Hematopoietic multipotent progenitor cell treated with erythropoietin and hydrocortisone succinate and interleukin-3 and kit ligand, for 8 days (in vitro differentiated cells): ENCODE data around the gene NUDT3.
A peak's percentile ranks its signal among the peaks of the same experiment; 100 is the strongest.
"Not testable (repeated sequence)": the region's sequence is repeated elsewhere in the genome, so short reads cannot be mapped to it uniquely, and the experiment has no call there.

Experiments
- DNase-seq: peaks from one replicate; pipeline ENCODE4 v3.0.0-alpha.2; 2015

NUDT3 gene

GRCh38 chr6:34391786-34392496 is 528 bp downstream of the NUDT3 start:
- peak; percentile 79 for DNase-seq

- no peak for DNase-seq
Observed at GRCh38 chr6:34391473-34391785, 1.0 kb downstream of the NUDT3 start.

GRCh38 chr6:34390531-34391472 is 1.7 kb downstream of the NUDT3 start:
- peak; percentile 20 for DNase-seq

GRCh38 chr6:34389034-34389433 is 3.4 kb downstream of the NUDT3 start:
- DNase-seq = no peak

- no peak for DNase-seq
Observed at GRCh38 chr6:34388421-34388820, 4.0 kb downstream of the NUDT3 start.

- DNase-seq = no peak
Observed at GRCh38 chr6:34386316-34387137, 5.9 kb downstream of the NUDT3 start.

- no peak for DNase-seq
Observed at GRCh38 chr6:34385793-34386195, 6.7 kb downstream of the NUDT3 start.

GRCh38 chr6:34384321-34385153 is 7.9 kb downstream of the NUDT3 start:
- DNase-seq = no peak

- no peak for DNase-seq
Observed at GRCh38 chr6:34383656-34384320, 8.7 kb downstream of the NUDT3 start.

- DNase-seq = no peak
Observed at GRCh38 chr6:34383161-34383631, 9.3 kb downstream of the NUDT3 start.

- DNase-seq = no peak
Observed at GRCh38 chr6:34381081-34381480, 11.4 kb downstream of the NUDT3 start.

GRCh38 chr6:34378470-34378869 is 14.0 kb downstream of the NUDT3 start:
- DNase-seq = no peak

GRCh38 chr6:34377984-34378383 is 14.5 kb downstream of the NUDT3 start:
- DNase-seq = no peak

- peak; percentile 20 for DNase-seq
Observed at GRCh38 chr6:34377571-34377970, 14.9 kb downstream of the NUDT3 start.

GRCh38 chr6:34375833-34376232 is 16.6 kb downstream of the NUDT3 start:
- no peak for DNase-seq

- DNase-seq = no peak
Observed at GRCh38 chr6:34374508-34374907, 18.0 kb downstream of the NUDT3 start.

GRCh38 chr6:34374069-34374468 is 18.4 kb downstream of the NUDT3 start:
- no peak for DNase-seq

GRCh38 chr6:34373511-34373910 is 19.0 kb downstream of the NUDT3 start:
- DNase-seq = no peak

- DNase-seq = not testable (repeated sequence)
Observed at GRCh38 chr6:34371865-34372264, 20.6 kb downstream of the NUDT3 start.

GRCh38 chr6:34370361-34370760 is 22.1 kb downstream of the NUDT3 start:
- DNase-seq = no peak

GRCh38 chr6:34369385-34369784 is 23.1 kb downstream of the NUDT3 start:
- no peak for DNase-seq

GRCh38 chr6:34366639-34366921 is 25.9 kb downstream of the NUDT3 start:
- DNase-seq = no peak
